Measurements from ENCODE around the gene ANXA1.

DNA sequence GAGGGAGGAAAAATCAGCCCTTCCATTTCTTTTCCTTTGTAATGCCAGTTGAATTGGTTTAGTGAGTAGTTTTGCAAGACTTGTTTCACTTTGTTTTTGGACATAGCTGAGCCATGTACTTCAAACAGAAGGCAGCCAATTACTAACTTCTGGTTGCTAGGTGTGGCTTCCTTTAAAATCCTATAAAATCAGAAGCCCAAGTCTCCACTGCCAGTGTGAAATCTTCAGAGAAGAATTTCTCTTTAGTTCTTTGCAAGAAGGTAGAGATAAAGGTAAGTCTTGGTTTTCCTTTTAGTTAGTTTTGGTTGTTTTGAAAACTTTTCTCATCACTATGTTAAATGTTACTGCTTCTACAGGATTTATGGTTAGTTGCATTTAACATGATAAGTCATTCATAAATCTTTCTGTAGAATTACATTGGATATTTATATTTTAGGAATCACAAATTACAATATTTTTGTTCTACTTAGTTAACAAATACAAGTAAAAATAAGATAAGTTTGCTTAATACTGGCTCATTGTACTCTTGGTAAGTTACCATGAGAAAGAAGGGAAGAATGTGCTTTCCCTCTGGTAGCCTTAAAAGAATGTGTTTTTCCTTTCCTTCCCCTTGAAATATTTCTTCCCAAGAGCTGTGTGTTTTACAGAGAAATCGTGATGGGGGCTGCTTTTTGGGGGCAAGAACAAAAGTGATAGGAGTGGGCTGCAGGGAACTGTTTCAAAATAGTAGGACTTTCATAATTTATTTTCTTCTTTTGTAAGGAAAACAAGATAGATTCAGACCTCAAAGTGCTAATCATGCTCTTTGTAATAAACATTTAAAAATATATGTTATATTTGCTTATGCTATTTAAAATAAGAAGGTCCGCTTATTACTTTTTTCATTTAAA, at the start of gene ANXA1:
- TF ChIP-seq EZH2phosphoT487 (IDR thresholded peaks at IDR 0.05; ENCODE audit: insufficient read depth, low read depth) (0 out of 2 replicates have a peak, but pooled peaks have one; percentile 45), EZH2 (IDR thresholded peaks at IDR 0.05; ENCODE audit: insufficient read depth, poor library complexity, severe bottlenecking) (no peak)
